Activated T-helper 9 cell treated with anti-CD3 and anti-CD28 coated beads, Interleukin-2, amount 50 U/mL, for 16 hours (primary cell): Measurements from ENCODE around the gene SESN1.
A peak's percentile ranks its signal among the peaks of the same experiment; 100 is the strongest.
"Not testable (repeated sequence)": the region's sequence is repeated elsewhere in the genome, so short reads cannot be mapped to it uniquely, and the experiment has no call there.

Experiments used
- DNase-seq: peaks from one replicate; pipeline ENCODE4 v3.0.0-alpha.2; 2020; ENCODE audit warnings: low read depth

Gene SESN1

DNA sequence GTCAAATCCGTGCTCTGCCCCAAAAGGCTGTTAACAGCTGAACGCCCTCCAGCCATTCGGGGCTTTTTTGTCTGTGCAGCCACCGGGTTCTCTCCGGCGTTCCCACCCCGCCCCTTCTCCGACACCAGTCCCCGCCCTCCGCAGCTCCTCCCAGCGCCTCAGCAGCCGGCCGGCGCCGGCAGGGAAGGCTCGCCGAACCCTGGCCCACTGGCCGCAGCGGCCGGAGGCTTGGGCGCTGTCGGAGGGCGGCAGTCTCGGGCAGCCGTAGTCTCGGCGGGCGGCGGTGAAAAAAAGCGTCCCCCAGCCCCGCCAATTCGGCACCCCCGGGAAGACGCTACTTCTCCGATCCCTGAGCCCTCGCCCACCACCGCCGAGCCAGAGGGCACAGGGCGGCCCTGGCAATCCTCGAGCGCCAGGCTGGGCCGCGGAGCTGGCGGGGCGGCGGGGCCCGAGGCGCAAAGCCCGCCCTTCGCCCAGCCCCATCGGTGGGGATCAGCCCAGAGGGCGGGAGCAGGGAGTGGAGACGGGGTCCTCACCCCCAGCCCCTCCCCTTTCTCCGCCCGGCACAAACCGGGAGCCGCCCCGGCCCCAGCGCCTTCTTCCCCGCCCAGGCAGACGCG, at the start of gene SESN1:
Gene SESN1, minus strand, starts transcription at position 431 of the 620 bp plus-strand sequence. CDS start 773 bp downstream, outside the sequence.
- DNase-seq = peak; percentile 77

- no peak for DNase-seq
Measured at GRCh38 chr6:109143191-109143590, 48.5 kb upstream of the SESN1 start.

- DNase-seq = not testable (repeated sequence)
Measured at GRCh38 chr6:109142067-109142466, 47.4 kb upstream of the SESN1 start.

- no peak for DNase-seq
Measured at GRCh38 chr6:109139109-109139508, 44.5 kb upstream of the SESN1 start.

- DNase-seq = not testable (repeated sequence)
Measured at GRCh38 chr6:109136530-109136929, 41.9 kb upstream of the SESN1 start.

DNA sequence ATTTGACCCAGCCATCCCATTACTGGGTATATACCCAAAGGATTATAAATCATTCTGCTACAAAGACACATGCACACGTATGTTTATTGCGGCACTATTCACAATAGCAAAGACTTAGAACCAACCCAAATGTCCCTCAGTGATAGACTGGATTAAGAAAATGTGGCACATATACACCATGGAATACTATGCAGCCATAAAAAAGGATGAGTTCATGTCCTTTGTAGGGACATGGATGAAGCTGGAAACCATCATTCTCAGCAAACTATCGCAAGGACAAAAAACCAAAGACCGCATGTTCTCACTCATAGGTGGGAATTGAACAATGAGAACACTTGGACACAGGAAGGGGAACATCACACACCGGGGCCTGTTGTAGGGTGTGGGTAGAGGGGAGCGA, 41.4 kb upstream of the SESN1 start:
- not testable (repeated sequence) for DNase-seq

- DNase-seq = not testable (repeated sequence)
Measured at GRCh38 chr6:109135600-109135999, 41.0 kb upstream of the SESN1 start.

- DNase-seq = no peak
Measured at GRCh38 chr6:109130065-109130464, 35.4 kb upstream of the SESN1 start.

- no peak for DNase-seq
Measured at GRCh38 chr6:109125504-109125903, 30.9 kb upstream of the SESN1 start.

DNA sequence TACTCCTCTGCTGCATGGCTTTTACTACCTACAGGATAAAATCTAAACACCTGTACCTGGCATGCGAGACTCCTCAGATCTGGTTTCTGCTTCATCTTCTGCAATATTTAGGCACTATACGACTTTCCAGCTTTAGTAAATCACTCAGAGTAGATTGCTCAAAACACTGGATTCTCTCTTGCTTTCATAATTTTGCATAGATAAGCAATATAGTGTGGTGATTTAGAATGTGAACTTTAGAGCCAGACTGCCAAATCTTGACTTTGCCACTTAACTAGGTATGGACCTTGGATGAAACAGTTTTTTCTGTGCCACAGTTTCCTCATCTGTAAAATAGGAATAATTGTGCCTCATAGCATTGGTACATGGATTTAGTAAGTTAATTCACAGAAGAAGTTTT, 29.6 kb upstream of the SESN1 start:
- DNase-seq = no peak

- DNase-seq = no peak
Measured at GRCh38 chr6:109121411-109121810, 26.8 kb upstream of the SESN1 start.

DNA sequence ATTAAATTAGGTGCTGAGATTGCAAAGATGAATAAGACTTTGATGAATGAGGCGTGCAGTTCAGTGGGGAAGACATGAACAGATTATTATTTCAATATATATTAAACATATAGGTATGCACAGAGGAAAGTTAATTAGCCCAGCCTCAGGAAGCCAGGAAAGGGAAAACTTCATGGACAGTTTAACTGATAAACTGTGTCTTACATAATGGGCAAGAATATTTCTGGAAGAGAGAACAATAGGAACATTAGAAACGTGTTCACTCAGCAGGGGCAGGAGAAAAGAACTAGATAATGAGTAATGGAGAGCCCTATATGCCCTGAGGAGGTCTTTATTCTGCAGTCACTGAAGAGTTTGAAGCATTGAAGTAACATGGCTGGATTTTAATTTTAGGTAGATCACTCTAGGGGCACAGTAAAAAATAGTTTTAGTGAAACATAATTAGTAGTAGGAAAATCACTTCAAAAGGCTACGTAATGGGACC, 24.3 kb upstream of the SESN1 start:
- no peak for DNase-seq

- no peak for DNase-seq
Measured at GRCh38 chr6:109118337-109118736, 23.7 kb upstream of the SESN1 start.

DNA sequence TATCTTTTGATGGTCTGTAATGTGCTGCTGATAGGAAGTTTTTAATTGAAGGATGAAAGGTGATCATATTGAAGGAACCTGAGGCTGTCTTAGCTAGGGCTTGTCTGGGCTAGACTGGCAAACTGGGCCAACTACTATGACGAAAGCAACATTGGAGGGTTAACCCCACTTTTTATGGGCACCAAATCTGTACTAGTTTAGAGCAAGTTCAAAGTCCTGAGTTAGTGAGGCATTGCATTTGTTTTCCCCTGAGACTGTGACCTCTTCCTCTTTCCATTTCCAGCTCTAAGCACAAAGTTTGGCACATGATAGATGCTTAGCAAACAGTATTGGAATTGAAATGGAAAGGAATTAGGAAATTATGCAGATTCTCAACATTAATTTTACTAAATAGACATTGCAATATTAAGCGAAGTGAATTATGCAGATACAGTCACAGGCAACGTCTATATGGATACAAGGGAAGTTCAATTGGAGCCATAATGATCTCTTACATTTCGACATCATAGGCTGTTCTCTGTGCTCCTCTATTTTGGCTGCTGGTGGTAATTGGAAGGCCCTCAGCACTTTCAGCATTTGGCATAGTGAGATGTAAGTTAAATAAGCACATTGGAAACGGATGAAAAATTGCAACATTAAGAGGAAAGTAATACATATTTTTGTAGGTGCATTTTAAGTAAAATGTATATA, 22.8 kb upstream of the SESN1 start:
- no peak for DNase-seq

DNA sequence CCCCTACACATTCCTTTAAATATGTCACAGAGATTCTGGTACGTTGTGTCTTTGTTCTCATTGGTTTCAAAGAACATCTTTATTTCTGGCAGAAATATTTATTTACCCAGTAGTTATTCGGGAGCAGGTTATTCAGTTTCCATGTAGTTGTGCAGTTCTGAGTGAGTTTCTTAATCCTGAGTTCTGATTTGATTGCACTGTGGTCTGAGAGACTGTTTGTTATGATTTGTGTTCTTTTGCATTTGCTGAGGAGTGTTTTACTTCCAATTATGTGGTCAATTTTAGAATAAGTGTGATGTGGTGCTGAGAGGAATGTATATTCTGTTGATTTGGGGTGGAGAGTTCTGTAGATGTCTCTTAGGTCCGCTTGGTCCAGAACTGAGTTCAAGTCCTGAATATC, 18.0 kb upstream of the SESN1 start:
- DNase-seq = not testable (repeated sequence)

- DNase-seq = not testable (repeated sequence)
Measured at GRCh38 chr6:109109663-109110062, 15.0 kb upstream of the SESN1 start.

GRCh38 chr6:109105681-109106080, 11.0 kb upstream of the SESN1 start:
- no peak for DNase-seq

GRCh38 chr6:109104512-109104911, 9.9 kb upstream of the SESN1 start:
- no peak for DNase-seq

DNA sequence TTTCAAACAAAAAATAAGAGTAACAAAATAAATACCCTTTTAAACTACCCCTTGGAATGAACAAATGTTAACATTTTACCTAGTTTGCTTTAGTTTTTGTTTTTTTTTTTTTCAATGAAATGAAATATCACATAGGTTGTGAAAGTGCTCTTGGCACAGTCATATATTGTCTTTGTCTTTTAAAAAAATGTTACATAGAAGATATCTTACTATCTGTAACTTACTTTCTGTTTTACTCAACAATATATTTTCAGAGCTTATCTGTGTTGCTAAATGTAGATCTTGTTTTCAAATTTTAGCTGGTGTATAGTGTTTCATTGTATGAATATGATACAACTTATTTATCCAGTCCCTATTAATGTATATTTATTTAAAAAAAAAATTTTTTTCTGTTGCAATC, 9.3 kb upstream of the SESN1 start:
- no peak for DNase-seq

DNA sequence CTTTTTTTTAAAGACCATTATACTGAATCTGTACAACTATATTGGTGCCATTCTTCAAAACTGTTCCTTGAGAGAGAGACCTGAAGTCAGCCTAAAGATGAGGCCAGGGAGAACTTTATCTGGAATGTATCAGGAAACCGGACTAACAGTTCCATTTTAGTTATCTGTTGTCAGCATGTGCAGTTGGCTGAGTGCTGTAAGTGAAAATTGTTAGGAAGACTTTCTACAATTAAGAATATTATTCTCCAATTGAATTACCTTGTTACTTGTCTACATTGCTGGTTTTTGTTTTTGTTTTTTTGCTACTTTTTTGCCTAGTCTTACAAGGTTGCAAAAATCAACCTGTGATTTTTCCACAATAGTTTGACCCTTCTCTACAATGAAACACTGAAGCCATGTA, 8.1 kb upstream of the SESN1 start:
- DNase-seq = no peak

- DNase-seq = no peak
Measured at GRCh38 chr6:109097661-109098060, 3.0 kb upstream of the SESN1 start.

GRCh38 chr6:109096208-109096607, 1.6 kb upstream of the SESN1 start:
- DNase-seq = no peak

- DNase-seq = no peak
Measured at GRCh38 chr6:109095835-109096084, 1.1 kb upstream of the SESN1 start.
